ENCODE results near the gene SUMO1.

Gene SUMO1

DNA sequence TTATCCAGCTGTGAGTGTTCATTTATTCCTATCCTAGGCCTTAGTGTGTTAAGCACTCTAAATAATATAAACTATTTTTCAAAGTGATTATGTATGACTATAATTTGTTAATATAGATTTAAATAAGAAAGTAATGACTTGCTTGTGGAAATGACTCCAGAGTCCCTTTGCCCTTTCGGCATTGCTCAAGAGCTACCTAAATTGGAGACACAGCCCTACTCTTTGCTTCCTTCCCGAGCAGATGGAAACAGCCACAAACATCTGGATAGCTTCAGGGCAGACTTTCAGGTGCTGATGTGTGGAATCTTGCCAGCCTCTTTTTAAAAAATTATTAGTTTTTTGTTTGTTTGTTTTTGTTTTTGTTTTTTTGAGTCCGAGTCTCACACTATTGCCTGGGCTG, 44.0 kb downstream of the SUMO1 start:
- no peak for DNase-seq

DNA sequence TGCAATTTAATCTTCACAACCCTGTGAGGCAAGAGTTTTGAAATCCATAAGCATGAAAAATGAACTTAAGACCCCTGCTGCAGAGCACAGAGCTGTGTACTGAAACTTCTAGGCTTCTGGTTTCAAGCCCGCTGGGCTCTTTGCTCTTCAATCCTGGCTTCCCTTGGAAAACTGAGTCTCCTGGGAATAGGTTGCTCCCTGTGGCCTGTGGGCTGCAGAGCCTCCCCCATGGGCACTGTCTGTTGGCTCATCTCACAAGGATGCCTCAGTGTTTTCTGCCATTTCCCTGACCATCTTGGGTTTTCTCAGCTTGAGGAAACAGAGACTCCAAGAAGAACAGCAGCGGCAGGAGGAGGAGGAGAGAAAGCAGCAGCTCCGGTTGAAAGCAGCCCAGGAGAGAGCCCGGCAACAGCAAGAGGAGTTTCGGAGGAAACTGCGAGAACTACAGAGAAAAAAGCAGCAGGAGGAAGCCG, 44.5 kb downstream of the SUMO1 start:
- no peak for DNase-seq

DNA sequence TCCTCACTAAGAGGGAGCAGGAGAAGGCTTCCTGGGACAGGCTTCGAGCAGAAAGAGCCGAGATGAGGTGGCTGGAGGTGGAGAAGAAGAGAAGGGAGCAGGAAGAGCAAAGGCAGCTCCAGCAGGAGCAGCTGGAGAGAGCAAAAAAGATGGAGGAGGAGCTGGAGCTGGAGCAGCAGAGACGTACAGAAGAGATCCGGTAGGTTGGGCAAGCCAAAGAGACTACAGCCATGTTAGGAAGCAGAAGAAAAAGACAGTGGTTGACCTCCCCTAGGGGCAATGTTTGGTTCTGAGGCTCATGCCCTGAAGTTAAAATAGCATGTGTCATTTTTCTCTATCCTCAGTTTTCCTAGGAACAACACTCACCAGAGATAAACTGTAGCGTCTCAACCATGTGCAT, 45.1 kb downstream of the SUMO1 start:
- no peak for DNase-seq

DNA sequence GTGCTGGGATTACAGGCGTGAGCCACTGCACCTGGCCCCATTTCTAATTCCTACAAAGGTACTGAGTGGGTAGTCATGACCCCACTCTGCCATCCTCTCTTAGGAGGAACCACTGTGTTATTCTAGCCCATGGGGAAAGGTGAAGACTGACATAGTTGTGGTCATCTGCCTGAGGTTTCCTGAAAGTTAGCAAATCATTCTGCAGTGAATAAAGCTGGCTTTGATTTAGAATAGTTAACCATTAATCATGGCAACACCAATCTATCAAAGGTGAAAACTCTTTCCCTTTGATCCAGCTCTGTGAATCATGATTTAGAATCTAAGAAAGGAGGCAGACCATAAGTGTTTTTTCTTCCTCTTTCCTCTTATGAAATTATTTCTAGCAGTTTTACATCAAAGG, 50.8 kb downstream of the SUMO1 start:
- no peak for DNase-seq

DNA sequence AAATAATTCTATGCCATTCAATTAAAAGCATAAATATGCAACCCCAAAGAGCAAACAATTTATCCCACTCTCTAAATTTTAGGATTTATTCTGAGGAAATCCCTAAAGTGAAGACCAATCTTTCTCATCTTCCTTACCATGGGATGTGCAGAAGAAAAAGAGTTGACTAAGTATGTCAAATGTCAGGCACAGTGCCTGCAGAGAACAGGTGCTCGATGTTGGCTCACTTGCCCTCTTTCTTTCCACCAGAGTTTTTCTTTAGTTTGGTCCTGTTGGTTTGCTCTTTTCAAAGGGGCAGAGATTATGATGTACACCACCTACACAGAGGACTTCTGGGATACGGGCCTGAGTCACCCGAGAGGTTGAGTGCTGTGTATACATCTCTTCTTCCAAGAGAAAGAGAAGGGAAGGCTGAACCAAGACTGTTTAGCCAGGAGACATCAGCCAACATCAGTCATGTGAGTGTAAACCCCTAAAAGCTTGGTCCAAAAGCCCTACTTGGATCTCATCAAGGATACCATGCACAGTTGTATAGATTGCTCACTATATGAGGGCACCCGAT, 51.7 kb downstream of the SUMO1 start:
- DNase-seq: no peak

DNA sequence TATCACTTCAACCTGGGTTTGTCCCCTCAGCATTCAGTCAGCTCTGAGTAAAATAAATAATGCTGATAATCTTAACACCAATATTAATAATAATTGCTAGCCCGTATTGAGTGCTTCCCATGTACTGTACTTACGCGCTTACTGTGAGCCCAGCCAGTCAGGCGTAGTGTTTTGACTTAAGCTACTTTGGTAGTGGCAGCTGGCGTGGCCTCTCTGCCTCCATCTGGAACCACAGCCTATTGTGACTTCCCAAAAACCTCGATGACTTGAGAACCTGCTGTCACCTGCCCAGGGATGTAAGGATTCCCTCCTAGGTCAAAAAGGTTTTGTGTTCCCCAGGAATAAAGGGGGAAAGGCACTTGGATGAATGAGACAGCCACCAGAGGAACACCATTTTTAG, 53.2 kb downstream of the SUMO1 start:
- no peak for DNase-seq

DNA sequence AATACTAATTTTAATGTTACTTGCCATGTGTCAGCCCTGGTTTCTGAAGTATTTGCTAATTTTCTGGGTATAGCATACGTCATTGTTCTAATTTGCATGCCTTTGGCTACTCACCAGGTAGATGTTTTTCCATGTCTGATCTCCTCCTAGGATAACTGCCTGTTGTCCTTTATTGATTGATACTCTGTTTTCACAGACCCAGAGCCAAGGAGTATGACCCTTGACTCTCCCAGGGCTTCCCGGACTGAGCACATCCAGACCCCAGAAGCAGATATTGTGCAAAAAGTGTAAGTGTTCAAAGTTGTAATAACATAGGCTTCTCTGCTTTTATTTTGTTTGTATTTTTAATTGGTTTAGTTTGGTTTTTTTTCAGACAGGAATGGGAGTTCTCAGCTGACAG, 53.8 kb downstream of the SUMO1 start:
- DNase-seq: no peak

DNA sequence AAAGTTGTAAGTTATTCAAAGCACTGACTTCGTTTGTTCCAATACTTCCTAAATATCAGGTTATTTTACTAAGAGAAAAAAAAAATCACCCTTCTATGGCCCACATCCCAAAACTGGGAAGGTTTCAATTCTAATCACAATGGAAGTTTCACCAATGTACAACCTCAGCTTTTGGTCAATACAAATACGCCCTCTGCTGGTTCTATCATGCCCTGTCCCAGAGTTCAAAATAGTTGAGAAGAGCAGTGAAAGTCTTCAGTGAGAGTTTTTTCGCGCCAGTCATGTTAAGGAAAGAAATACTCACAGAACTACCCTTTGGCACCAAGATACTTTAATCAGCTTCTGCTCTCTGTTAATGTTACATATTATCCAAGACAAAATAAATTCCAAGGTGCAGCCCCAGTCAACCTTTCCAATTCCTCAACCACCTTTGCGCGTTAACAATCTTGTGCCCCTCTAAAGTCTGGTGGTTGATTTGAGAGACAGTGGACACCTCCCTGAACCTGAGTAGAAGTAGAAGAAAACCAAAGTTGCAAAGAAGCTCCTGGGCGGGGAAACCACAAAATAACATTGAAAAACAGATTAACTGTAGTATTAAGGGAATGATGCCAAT, 59.9 kb downstream of the SUMO1 start:
- DNase-seq: peak; percentile 73

DNA sequence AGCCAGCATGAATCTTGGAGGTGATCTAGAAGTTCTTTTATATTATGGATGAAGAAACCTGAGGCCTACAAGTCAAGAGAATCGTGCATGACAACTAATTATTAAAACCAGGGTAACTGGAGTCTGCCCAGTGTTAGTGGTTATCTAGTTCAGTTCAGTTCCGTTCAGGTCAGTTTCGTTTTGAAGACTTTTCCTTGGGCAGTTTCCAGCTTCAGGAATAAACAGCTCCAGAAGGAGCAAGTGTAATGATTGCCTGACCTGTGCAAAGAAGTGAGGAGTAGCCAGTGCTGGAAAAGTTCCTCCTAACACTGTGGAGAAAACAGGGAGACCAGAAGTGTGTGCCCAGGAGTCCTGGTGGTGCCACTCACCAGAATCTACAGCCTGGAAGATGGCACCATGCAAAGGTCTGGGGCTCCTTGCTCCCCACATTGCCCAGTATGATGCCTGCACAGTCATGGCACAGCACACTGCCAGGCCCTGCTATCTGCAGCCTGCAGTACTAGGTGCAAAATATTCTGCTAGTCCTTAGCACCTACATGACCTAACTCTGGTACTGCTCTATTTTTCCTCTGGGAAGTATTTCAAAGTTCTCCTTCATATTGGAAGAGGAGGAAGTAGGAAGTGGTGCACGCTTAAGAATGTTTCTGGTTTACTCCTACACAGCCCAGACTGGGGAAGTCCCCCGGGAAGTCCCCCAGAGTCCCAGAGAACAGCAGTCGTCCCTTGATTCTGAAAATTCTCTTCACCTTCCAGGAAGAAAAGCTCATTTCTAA, 65.8 kb downstream of the SUMO1 start:
- DNase-seq: peak; percentile 16

DNA sequence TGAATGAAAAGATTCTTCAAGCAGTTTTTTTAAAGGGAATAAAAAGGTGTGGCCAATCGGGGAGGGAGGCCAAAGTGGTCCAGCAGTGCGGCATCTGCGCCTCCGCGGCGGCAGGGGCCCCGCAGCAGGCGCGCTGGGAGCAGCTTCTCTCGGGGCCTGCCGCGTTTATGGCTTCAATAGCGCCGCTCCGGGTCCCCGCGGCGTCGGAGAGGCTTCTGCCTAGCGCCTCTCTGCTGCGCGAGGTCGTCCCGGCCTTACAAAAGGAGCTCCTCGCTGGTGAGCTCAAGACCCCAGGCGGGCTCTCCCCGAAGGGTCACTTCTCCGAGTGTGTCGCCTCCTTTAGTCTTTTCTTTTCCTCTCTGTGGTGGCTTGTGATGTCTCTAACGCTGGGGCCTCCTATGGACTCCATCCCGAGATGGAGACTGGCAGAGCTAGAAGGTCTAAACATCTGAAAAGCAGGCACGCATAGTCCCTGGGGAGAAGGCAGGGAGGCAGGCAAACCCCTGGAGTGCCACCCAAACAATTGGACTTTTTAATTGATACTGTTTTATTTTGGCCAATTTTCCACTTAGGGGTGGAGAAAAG, 67.1 kb downstream of the SUMO1 start:
- DNase-seq: no peak

DNA sequence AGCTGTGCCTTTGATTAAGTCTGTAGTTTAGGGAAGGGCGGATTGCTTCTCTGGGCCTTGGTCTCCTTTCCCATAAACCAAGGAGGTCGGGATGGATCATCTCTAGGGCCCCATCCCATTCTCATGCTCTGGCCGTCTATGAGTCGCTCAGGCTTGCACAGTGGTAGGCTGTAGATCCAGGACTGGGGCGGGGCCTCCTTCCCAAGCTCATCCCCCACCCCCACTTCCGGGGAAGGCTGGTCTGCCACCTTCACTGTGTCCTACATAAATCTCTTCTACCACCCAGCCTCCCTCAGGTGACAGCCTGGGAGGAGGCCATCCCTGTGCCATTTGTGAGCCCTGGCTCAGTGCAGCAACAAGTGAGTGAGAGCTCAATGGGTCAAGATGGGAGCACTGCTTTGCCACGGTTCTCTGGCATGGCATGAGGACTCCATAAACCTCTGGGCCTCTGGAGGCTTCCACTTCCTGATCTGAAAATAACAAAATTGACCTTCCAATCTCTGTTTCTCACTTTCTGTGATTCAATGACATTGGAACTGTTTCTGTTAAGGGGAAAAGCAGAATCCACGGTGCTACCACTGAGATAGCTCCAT, 68.5 kb downstream of the SUMO1 start:
- DNase-seq: no peak

DNA sequence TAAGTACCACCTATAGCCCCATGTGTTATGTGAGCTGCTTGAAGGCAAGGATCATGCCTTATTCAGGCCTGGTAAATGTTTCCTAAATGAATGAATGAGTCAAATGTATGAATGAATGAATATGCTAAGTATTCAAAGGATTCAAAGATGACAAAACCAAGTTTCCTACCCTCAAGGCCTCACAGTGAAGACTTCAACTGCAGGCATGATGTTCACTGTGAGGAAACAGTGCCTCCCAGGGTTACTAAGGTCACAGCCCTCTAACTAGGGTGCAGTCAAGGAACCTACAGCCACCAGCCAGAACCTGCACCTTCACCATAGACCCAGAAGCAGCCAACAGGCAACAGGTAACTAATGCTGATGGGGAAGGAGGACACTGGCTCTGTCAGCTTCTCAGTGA, 69.3 kb downstream of the SUMO1 start:
- DNase-seq: no peak

DNA sequence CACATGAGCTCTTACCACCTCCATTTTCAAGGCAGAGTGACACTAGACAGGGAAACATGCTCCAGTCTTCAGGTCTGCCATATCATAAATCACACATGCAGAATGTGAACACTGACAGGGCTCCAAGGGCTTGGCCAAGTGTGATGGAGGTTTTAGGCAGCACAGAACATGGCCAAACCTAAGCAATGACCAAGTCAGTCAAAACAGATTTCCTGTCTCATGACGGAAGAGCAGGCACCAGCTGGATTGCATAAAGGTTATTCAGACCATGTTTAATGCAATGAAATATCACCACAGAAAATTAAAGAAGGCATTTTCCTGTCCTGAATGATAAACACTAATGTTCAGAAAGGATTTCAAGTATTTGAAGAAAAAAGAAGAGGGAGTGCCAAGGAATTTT, 72.5 kb downstream of the SUMO1 start:
- DNase-seq: no peak

DNA sequence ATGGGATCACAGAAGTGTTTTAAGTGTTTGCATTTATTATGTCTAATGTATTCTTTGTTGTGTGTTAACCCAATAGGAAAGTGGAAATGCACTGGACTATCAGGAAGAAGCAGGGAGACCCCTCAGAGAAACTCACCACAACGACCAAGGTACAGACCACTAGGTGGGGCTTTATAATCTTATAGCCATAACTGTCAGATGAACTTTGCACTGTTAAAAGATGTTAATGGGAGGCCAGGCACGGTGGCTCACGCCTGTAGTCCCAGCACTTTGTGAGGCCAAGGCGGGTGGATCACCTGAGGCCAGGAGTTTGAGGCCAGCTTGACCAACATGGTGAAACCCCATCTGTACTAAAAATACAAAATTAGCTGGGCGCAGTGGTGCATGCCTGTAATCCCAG, 73.2 kb downstream of the SUMO1 start:
- no peak for DNase-seq

DNA sequence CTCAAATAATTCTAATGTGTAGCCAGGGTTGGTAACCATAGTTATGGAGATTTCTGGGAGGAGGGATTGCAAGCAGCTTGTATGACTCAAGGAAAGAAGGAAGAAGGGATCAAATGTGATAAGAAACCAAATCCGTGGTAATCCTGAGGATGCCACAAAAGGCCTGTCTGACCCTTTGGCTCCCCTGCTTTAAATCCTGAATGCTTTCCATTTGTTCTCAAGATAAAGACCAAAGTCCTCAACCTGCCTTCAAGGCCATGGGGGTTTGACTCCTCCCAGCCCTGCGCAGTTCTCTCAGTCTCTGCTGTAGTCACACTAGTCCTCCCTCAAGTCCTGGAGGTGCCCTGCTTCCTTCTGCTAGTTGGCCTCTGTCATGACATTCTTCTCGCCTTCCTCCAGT, 74.0 kb downstream of the SUMO1 start:
- no peak for DNase-seq

DNA sequence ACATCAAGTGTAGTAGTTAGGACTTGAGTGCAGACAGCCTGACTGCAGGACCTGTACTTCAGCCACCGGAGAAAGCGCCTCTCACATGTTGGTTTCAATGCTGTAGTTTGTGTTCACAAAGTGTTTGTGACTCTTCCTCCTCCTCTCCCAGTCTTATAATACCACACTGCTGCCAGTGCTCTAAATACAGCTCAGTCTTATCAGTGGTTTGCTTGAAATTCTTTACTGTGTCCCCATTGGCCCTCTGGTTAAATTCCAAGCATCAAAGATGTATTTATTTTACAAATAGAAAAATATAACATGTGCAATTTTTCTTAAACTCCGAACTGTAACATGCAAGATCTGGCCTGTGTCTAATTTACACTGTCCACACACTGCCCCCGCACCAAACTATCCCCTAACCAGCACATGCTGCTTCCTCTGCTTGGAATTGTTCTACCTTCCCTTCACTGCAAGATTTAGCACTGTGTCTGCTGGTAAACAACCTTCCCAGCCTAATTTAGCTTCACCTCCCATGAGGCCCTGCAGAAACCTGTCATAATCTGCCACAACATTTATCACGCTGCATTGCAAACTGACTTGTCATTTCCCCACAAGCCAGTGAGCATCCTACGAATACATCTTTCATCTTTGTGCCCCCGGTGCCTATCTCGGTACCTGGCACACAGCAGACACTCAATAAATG, 77.1 kb downstream of the SUMO1 start:
- DNase-seq: no peak

DNA sequence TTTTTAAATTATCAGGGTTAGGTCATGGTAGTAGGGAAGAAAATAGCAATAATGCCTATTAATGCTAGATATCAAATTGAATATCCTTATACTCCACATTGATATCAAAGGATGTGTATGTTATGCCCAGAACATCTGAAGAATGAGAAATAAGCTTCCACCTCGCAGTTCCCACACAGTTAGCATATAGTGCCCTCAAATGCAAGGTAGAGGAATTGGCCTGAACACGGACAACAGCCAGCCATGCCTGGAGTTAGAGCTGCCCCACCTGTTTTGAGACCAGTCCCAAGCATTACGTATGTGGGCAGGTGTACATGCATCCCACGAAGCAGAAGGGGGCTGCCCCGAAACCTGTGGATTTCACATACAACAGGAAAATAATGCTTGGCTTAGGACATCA, 79.6 kb downstream of the SUMO1 start:
- DNase-seq: no peak

DNA sequence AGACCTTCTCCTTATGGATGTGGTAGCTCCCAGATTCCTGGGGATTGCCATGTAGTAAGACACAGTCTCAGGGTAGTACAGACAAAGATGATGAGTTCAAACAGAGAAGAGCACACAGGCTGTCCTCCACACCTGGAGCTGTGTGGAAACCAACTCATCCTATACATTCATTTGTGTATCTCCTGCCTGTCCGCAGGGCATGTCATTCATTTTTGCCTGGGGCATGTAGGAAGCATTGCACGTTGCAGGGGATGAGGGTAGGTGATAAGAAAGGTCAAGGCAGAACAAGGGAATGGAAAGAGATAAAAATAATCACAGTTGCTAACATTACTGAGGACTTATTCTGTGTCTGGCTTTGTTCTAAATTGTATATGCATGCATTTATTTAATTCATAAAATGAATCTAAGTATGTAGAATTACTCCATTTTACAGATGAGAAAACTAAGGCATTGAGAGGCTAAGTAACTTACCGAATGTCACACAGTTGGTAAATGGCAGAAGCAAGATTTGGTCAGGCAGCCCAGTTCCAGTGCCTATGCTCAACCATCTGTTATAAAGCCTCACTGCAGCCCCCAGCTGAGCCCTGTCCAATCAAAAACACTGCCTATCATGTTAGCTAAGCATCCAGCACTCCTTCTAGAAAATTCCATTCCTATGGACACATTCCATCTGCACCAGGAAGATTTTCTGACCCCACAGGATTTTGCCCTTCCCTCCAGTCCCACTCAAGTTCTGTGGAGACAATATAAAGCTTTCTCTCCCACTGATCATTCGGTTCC, 81.0 kb downstream of the SUMO1 start:
- no peak for DNase-seq
